Omental fat pad (tissue), 4 donors: ENCODE results near the gene NAXE. TPM values are rescaled to one million over a fixed set of nuclear protein-coding genes. Genes with fewer than 3 reads are reported as not detected.

ENCODE experiments used
- ATAC-seq: fragments of 150-250 bp; one replicate; pipeline ENCODE4 v1.9.1; 2016; ENCODE audit warnings: mild to moderate bottlenecking, moderate library complexity; ENCODE audit not compliant: low FRiP score
- DNase-seq: peaks from one replicate; pipeline ENCODE4 v3.0.0-alpha.2; 2019; ENCODE audit warnings: low spot score
- CTCF ChIP-seq, 3 donors: fragments of 450-650 bp; IDR thresholded peaks; one replicate each; pipeline ENCODE4 v1.5.1; 2016 to 2017; ENCODE audit warnings: antibody characterized with exemption in 3 of 3, mild to moderate bottlenecking in 3 of 3, moderate library complexity in 2 of 3
- total RNA-seq, 4 donors: library from RNA; depleted of rRNA; stranded (reverse); fragments of >200 nt; gene quantifications; one replicate each; pipeline ENCODE4 v1.1.0, GENCODE V29; 2016

The NAXE gene
- total RNA-seq, 4 donors from 2014 or later: 49.4 to 71.5 (median 58.9) TPM

GRCh38 chr1:156578055-156578454 lies 13.5 kb upstream of the NAXE start:
- ATAC-seq (no peak), DNase-seq (no peak)
- no peak for TF ChIP-seq CTCF (IDR thresholded peaks at IDR 0.05)

- ATAC-seq: no peak
- no peak for TF ChIP-seq CTCF (IDR thresholded peaks at IDR 0.05)
- no peak for DNase-seq
Observed at GRCh38 chr1:156579472-156579871, 12.1 kb upstream of the NAXE start, which contains the start of gene TTC24. Gene TTC24 (plus strand): TSS chr1:156579723. CDS start chr1:156581365, 1,642 bp downstream.

GRCh38 chr1:156581661-156582387 lies 9.8 kb upstream of the NAXE start:
- no peak for TF ChIP-seq CTCF (IDR thresholded peaks at IDR 0.05)
- no peak for DNase-seq
- no peak for ATAC-seq

GRCh38 chr1:156582388-156583017 lies 9.1 kb upstream of the NAXE start:
- no peak for DNase-seq
- no peak for ATAC-seq
- TF ChIP-seq CTCF (IDR thresholded peaks at IDR 0.05): no peak

- DNase-seq (peak; percentile 77), ATAC-seq (no peak)
- TF ChIP-seq CTCF (IDR thresholded peaks at IDR 0.05): peak in 1 of 3 donors; percentile 75
Observed at GRCh38 chr1:156583821-156584622, 7.6 kb upstream of the NAXE start.

GRCh38 chr1:156584813-156585212 lies 6.8 kb upstream of the NAXE start:
- DNase-seq (no peak), ATAC-seq (no peak)
- no peak for TF ChIP-seq CTCF (IDR thresholded peaks at IDR 0.05)
